ENCODE measurements around the gene RSAD2. TPM values are rescaled to one million over a fixed set of nuclear protein-coding genes. Genes with fewer than 3 reads are reported as not detected.

The RSAD2 gene
- total and polyA plus RNA-seq, 9 of the 15 experiments (the other 6 are each of a cell fraction or from before 2014, with no cell fraction given) = 0.15 to 1.4 (median 0.28) TPM

DNA sequence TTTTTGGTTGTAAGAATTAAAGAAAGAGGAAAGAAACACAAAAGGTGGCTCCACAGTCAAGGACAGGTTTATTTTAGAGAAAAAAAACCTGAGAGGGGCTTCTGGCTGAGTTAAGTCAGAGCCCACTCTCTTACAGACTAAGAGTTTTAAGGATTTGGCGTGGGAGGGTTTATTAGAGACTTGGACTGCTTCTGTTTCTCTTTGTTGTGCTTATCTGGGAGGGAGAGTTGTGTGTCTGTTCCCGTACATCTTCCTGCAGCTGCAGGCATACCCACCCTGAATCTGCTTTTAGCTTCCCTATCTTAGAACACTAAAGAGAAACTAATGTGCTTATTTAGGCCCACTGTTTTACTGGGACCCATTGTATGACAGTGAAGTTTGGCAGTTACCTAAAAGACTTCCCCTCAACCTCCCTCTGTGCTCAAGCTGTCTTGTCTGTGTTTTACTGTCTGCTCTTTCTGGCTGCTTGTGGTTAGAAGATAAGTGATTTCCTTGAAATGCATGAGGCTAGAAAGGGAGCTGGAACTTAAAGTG, 2.7 kb downstream of the RSAD2 start:
- no peak overlapping the region for H3K4me3 ChIP-seq
- peaks cover 18% of the 10 kb centered on the region for H3K9me3 ChIP-seq (replicated peaks; ENCODE audit: control insufficient read depth, insufficient read depth, low read depth, low read length)
- no peaks in the 10 kb centered on the region for H3K27me3 ChIP-seq (ENCODE audit: control insufficient read depth in 2 of 2, insufficient read depth in 2 of 2, low read length in 2 of 2)
- no peaks in the 10 kb centered on the region for H3K36me3 ChIP-seq (ENCODE audit: control insufficient read depth, insufficient read depth, low read length)
- ATAC-seq = peak; percentile 91
- H3K4me1 ChIP-seq (replicated peaks in 1 of 2; ENCODE audit: control insufficient read depth in 2 of 2, insufficient read depth in 2 of 2, low read length in 2 of 2) = peaks cover 17 to 53% of the 10 kb centered on the region in 2 experiments; a peak in 4 of 5 replicates
- peak; percentile 96 for FAIRE-seq
- DNase-seq (ENCODE audit: extremely low read depth in 1 of 4, low spot score in 3 of 4) = peak in 2 of 4 experiments; percentile 63 to 91
- BruUV-seq (replicated peaks) = no TSS peak
- H4K20me1 ChIP-seq (replicated peaks; ENCODE audit: control insufficient read depth, insufficient read depth, low read length) = no peaks in the 10 kb centered on the region
- in situ Hi-C loops (cut with MboI) (no loop called here), intact Hi-C loops (cut with micrococcal nuclease) (loop anchor here (1.0 to 2.0 kb wide), 3 partner anchors 14 to 29 kb away; no protein-coding TSS in a partner anchor)
- peak overlapping the region; percentile 77 for H3K27ac ChIP-seq (ENCODE audit: extremely low read depth, low read depth, low read length)
- H3K9ac ChIP-seq (ENCODE audit: insufficient read depth in 1 of 2, low read depth in 2 of 2, low read length in 2 of 2) = peak overlapping the region in 1 of 2 experiments; percentile 27; a peak in 2 of 4 replicates
- H3K79me2 ChIP-seq (ENCODE audit: control insufficient read depth, insufficient read depth, low read length) = no peaks in the 10 kb centered on the region
- H2AFZ ChIP-seq (ENCODE audit: low read depth, low read length) = peak overlapping the region; percentile 52; the same call in 1 of the 2 replicates
- peak overlapping the region; percentile 36; the same call in 1 of the 2 replicates for H3K4me2 ChIP-seq (ENCODE audit: insufficient read depth, low read length)
- ChIA-PET CTCF (ENCODE audit: low intra/inter-chr PET ratio) (no interaction called here), POLR2A (interaction anchor here (0.9 to 1.2 kb wide), 2 partner anchors 9 to 16 kb away, joined by 3 to 4 read pairs; no protein-coding TSS in a partner anchor)
- no peaks in the 10 kb centered on the region for H3K9me1 ChIP-seq (ENCODE audit: control insufficient read depth, insufficient read depth, low read length)
- WGBS (ENCODE audit: insufficient coverage, low coverage, missing lambda C conversion rate) = 5% methylated on average over 2 of the region's 2 CpGs
- TF ChIP-seq CXXC5 (CRISPR knock-in tag; IDR thresholded peaks at IDR 0.05) (peak; percentile 42), ZNF77 (CRISPR knock-in tag; IDR thresholded peaks at IDR 0.05) (no peak), SMARCA5 (IDR thresholded peaks at IDR 0.05) (no peak; the same call in 1 of the 2 replicates), BCL6 (CRISPR knock-in tag; IDR thresholded peaks at IDR 0.05) (no peak), CBX1 (IDR thresholded peaks at IDR 0.05; ENCODE audit: low read depth) (no peak), SRSF1 (IDR thresholded peaks at IDR 0.05; ENCODE audit: low read depth, low read length) (no peak), HNRNPK (IDR thresholded peaks at IDR 0.05; ENCODE audit: low read depth, low read length, poor library complexity, severe bottlenecking) (no peak), TAF15 (IDR thresholded peaks at IDR 0.05; ENCODE audit: low read depth, low read length) (no peak)
- TF ChIP-seq, protein P1, sequence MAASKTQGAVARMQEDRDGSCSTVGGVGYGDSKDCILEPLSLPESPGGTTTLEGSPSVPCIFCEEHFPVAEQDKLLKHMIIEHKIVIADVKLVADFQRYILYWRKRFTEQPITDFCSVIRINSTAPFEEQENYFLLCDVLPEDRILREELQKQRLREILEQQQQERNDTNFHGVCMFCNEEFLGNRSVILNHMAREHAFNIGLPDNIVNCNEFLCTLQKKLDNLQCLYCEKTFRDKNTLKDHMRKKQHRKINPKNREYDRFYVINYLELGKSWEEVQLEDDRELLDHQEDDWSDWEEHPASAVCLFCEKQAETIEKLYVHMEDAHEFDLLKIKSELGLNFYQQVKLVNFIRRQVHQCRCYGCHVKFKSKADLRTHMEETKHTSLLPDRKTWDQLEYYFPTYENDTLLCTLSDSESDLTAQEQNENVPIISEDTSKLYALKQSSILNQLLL (CRISPR knock-in tag; IDR thresholded peaks at IDR 0.05; ENCODE audit: borderline replicate concordance) = no peak
- TF ChIP-seq, protein P2, sequence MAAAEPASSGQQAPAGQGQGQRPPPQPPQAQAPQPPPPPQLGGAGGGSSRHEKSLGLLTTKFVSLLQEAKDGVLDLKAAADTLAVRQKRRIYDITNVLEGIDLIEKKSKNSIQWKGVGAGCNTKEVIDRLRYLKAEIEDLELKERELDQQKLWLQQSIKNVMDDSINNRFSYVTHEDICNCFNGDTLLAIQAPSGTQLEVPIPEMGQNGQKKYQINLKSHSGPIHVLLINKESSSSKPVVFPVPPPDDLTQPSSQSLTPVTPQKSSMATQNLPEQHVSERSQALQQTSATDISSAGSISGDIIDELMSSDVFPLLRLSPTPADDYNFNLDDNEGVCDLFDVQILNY (CRISPR knock-in tag; IDR thresholded peaks at IDR 0.05) = no peak
- TF ChIP-seq, protein P3, sequence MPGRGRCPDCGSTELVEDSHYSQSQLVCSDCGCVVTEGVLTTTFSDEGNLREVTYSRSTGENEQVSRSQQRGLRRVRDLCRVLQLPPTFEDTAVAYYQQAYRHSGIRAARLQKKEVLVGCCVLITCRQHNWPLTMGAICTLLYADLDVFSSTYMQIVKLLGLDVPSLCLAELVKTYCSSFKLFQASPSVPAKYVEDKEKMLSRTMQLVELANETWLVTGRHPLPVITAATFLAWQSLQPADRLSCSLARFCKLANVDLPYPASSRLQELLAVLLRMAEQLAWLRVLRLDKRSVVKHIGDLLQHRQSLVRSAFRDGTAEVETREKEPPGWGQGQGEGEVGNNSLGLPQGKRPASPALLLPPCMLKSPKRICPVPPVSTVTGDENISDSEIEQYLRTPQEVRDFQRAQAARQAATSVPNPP (IDR thresholded peaks at IDR 0.05; ENCODE audit: borderline replicate concordance, insufficient read depth, insufficient read length) = no peak
- TF ChIP-seq, protein P4, sequence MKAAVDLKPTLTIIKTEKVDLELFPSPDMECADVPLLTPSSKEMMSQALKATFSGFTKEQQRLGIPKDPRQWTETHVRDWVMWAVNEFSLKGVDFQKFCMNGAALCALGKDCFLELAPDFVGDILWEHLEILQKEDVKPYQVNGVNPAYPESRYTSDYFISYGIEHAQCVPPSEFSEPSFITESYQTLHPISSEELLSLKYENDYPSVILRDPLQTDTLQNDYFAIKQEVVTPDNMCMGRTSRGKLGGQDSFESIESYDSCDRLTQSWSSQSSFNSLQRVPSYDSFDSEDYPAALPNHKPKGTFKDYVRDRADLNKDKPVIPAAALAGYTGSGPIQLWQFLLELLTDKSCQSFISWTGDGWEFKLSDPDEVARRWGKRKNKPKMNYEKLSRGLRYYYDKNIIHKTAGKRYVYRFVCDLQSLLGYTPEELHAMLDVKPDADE (conservative IDR thresholded peaks at IDR 0.05; ENCODE audit: control insufficient read depth, low read depth, low read length) = no peak
- TF ChIP-seq, protein P5, sequence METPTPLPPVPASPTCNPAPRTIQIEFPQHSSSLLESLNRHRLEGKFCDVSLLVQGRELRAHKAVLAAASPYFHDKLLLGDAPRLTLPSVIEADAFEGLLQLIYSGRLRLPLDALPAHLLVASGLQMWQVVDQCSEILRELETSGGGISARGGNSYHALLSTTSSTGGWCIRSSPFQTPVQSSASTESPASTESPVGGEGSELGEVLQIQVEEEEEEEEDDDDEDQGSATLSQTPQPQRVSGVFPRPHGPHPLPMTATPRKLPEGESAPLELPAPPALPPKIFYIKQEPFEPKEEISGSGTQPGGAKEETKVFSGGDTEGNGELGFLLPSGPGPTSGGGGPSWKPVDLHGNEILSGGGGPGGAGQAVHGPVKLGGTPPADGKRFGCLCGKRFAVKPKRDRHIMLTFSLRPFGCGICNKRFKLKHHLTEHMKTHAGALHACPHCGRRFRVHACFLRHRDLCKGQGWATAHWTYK (CRISPR knock-in tag; IDR thresholded peaks at IDR 0.05) = no peak
- TF ChIP-seq, protein P6, sequence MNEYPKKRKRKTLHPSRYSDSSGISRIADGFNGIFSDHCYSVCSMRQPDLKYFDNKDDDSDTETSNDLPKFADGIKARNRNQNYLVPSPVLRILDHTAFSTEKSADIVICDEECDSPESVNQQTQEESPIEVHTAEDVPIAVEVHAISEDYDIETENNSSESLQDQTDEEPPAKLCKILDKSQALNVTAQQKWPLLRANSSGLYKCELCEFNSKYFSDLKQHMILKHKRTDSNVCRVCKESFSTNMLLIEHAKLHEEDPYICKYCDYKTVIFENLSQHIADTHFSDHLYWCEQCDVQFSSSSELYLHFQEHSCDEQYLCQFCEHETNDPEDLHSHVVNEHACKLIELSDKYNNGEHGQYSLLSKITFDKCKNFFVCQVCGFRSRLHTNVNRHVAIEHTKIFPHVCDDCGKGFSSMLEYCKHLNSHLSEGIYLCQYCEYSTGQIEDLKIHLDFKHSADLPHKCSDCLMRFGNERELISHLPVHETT (CRISPR knock-in tag; conservative IDR thresholded peaks at IDR 0.05 in 1 of 2, IDR thresholded peaks at IDR 0.05 in 1 of 2) = no peak
